AG09309 (cell line): ENCODE data around the gene CLASP2.

Experiments used
- DNase-seq: peaks from one replicate; pipeline ENCODE4 v3.0.0-alpha.2; 2010; ENCODE audit warnings: low read depth
- H3K4me3 ChIP-seq: 2 replicates; pipeline ENCODE4 v1.5.1; 2011; ENCODE audit warnings: mild to moderate bottlenecking, low read depth, low read length, moderate library complexity; ENCODE audit not compliant: control insufficient read depth
- TF ChIP-seq, protein P1 (sequence below): IDR thresholded peaks from 2 replicates; pipeline ENCODE4 v1.5.1; 2011; ENCODE audit warnings: mild to moderate bottlenecking, low read depth, low read length, inconsistent platforms; ENCODE audit not compliant: insufficient read depth, control insufficient read depth; ENCODE audit errors: missing control alignments

Gene CLASP2

DNA sequence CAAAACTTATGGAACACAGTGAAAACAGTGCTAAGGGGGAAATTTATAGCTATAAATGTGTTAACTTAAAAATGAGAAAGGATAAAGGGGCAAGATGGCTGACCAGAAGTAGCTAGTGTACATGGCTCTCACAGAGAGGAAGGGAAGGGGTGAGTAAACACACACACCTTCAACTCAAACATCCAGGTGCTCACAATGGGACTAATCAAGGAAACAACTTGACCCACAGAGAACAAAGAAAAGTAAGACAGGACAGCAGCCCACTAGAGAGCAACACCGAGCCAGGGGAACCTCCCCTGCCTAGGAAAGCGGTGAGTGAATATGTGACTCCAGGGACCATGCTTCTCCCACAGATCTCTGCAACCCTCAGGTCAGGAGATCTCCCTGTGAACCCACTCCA is 192.8 kb downstream of the CLASP2 start:
- DNase-seq = no peak

DNA sequence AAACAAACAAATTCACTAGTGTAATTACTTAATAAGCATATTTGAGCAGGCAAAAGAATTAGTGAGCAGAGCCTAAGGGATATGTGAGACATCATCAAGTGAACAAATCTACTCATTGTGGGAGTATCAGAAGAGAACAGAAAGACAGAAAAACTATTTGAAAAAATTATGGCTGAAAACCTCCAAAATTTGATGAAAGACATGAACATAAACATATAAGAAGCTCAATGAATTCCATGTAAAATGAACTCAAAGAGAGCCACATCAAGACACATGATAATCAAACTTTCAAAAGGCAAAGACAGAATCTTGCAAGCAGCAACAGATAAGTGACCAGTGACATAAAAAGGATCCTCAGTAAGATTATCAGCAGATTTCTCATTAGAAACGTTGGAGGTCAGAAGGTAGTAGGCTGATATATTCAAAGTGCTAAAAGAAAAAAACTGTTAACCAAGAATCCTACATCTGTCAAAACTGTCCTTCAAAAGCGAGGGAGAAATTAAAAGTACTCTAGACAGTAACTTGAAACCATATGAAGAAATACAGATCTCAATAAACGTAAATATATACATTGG is 194.9 kb downstream of the CLASP2 start:
- TF ChIP-seq, protein P1, sequence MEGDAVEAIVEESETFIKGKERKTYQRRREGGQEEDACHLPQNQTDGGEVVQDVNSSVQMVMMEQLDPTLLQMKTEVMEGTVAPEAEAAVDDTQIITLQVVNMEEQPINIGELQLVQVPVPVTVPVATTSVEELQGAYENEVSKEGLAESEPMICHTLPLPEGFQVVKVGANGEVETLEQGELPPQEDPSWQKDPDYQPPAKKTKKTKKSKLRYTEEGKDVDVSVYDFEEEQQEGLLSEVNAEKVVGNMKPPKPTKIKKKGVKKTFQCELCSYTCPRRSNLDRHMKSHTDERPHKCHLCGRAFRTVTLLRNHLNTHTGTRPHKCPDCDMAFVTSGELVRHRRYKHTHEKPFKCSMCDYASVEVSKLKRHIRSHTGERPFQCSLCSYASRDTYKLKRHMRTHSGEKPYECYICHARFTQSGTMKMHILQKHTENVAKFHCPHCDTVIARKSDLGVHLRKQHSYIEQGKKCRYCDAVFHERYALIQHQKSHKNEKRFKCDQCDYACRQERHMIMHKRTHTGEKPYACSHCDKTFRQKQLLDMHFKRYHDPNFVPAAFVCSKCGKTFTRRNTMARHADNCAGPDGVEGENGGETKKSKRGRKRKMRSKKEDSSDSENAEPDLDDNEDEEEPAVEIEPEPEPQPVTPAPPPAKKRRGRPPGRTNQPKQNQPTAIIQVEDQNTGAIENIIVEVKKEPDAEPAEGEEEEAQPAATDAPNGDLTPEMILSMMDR = no peak
- DNase-seq = no peak
- no peak overlapping the region for H3K4me3 ChIP-seq

More for the DNA sequence above, 192.8 kb downstream of the CLASP2 start:
- no peak overlapping the region for H3K4me3 ChIP-seq
- TF ChIP-seq, protein P1 = no peak

DNA sequence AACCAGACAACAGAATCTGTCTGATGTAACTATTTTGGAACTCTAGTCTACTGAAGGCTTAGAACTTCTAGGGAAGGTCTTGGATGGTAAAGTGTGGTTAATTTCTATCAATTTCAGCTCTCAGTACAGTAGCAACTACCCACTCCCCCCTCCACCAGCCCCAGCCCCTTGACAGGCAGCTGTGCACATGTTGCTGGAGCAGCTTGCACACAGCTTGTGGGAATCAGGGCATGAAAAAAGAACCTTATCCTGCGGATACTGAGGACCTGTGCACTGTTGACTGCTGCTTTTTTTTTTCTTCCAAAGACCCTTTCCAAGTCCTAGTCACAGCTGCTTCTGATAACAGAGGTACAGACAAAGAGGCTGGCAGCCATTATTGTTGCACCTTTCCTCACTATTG is 196.3 kb downstream of the CLASP2 start:
- TF ChIP-seq, protein P1 = no peak
- H3K4me3 ChIP-seq = no peak overlapping the region
- no peak for DNase-seq

DNA sequence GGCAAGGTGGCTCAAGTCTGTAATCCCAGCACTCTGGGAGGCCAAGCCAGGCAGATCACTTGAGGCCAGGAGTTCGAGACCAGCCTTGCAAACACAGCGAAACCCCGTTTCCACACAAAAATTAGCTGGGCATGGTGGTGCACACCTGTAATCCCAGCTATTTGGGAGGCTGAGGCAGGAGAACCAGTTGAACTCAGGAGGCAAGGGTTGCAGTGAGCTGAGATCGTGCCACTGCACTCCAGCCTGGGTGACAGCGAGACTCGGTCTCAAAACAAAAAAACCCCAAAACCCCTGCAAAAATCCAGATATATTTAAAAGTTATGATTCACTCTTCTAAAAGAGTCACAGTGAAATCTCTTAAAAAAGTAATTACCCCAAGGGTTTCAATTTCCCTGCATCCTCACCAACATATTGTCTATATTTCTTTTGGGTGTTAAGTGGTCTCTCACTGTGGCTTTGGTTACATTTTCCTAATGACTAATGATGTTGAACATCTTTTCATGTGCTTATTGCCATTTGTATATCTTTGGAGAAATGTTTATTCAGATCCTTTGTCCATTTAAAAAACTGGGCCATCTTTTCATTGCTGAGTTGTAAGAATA is 204.7 kb downstream of the CLASP2 start:
- TF ChIP-seq, protein P1 = no peak
- no peak for DNase-seq
- no peak overlapping the region for H3K4me3 ChIP-seq

DNA sequence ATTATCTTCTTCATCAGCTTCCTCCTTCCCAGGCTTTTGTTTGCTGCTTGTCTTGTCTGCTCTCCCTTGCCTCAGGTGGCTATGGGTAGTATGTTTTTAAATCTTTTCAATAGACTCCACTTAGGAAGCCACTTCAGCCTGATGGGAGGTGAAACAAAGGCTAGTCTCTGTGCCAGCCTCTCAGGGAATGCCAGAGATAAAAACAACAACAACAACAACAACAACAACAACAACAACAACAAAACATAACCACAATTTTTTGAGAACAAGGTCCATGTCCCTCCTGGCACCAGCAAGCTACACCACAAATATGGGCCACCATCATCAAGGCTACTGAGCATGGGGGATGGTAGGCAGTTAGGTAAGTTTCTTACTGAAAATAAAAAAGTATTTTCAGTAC is 213.0 kb downstream of the CLASP2 start:
- TF ChIP-seq, protein P1 = no peak
- H3K4me3 ChIP-seq = no peak overlapping the region
- no peak for DNase-seq

DNA sequence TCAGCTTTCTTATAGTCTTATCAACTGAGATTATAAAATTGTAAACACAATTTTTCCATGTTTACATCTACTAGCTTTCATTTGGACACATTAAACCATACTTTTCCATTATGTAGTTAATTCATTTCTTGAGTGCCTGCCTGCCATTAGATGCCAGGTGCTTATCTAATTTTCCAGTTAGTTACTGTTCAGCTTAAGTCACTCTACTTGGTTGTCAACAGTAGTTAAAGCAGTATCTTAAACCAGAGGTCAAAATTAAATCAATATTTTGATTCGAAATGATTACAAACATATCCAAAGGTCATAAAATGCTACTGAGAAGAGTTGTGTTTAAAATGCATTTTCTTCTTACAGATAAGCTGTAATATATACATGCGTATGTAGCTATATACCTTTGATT is 221.6 kb downstream of the CLASP2 start:
- no peak for DNase-seq
- TF ChIP-seq, protein P1 = no peak
- H3K4me3 ChIP-seq = no peak overlapping the region
